ENCODE results near the gene ZFP37. TPM values are rescaled to one million over a fixed set of nuclear protein-coding genes. Genes with fewer than 3 reads are reported as not detected.
"Not testable (repeated sequence)": the region's sequence is repeated elsewhere in the genome, so short reads cannot be mapped to it uniquely, and the experiment has no call there.

Gene ZFP37
- 1 to 10 TPM; 1.7 to 1.9 TPM for total RNA-seq

DNA sequence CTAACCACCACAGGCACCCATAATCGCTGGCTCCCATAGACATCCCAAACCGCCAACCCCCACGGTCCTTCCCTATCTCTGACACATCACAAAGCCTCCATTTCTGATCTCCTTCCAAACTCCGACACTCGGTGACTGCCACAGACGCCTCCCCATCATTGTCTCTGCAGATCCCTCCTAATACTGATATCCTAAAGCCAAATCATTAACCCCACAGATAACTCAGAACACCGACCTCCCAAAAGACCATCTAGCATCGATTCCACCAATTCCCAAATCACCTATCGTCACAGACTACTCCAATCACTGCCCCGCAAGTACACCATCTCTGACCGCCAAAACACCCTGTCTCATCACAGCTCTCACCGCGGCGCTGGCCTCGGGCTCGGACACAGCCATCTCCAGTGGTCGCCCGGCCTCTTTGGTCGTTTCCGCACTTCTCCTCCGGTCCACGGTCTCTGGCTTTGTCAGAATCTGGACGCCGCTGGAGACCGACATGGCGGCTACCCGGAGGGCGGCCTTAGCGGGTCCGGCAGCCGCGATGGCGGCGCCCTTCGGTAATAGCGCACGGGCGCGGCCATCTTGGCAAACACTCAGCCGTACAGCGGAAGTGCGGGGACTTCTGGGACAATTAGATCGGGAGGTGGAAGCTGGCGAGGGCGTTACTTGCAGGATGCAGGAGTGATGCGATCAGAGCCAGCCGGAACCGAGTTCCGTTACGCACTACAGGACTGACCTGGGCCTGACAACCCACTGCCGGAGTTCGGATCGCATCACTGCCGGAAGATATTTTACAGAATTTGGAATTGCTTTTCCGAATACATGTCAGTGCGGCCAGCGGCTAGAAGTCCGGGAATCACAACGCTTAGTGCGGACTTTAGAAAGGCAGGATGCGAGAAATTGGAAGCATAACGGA is at the start of gene ZFP37:
ZFP37 (minus strand) TSS at position 534 of the 916 bp plus-strand sequence; CDS start at position 498, 36 bp downstream.
- peaks cover 7 to 8% of the 10 kb centered on the region in 2 donors for H3K9me3 Mint-ChIP-seq
- peaks cover 12 to 14% of the 10 kb centered on the region in 2 donors for H3K36me3 Mint-ChIP-seq
- ATAC-seq (peak; percentile 95 to 96), DNase-seq (ENCODE audit: low spot score in 2 of 2) (peak; percentile 79 to 80)
- no peak within 1 kb of the TSS for H3K27ac Mint-ChIP-seq

- DNase-seq (ENCODE audit: low spot score in 2 of 2) = not testable (repeated sequence)
These were observed 48.8 kb upstream of the ZFP37 start for GRCh38 chr9:113105345-113105744.

DNA sequence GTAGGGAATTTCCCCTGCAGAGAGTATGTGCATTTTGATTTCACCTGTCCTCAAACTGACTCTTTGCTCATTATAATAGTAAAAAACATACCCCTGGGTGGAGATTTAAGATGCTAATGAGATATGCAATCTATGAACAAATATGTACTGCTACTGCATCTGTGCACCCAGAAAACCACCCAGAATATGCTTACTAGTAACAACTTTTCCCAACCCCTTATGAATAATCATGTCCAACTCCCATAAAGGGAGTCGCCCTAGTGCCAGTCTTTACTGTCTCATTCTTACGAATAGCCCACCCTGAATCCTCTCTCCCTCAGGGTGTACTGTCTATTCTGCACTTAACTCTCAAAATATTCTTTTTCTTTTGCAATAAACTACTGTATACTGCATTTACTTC is 39.0 kb upstream of the ZFP37 start:
- H3K36me3 Mint-ChIP-seq = peaks cover 0 to 5% of the 10 kb centered on the region in 2 donors
- H3K27ac Mint-ChIP-seq = no peak overlapping the region
- DNase-seq (ENCODE audit: low spot score in 2 of 2) (no peak), ATAC-seq (no peak)
- peaks cover 0 to 11% of the 10 kb centered on the region in 2 donors for H3K9me3 Mint-ChIP-seq

More at GRCh38 chr9:113105345-113105744, 48.8 kb upstream of the ZFP37 start:
- H3K27ac Mint-ChIP-seq, H3K36me3 Mint-ChIP-seq, ATAC-seq, H3K9me3 Mint-ChIP-seq: not testable (repeated sequence)

DNA sequence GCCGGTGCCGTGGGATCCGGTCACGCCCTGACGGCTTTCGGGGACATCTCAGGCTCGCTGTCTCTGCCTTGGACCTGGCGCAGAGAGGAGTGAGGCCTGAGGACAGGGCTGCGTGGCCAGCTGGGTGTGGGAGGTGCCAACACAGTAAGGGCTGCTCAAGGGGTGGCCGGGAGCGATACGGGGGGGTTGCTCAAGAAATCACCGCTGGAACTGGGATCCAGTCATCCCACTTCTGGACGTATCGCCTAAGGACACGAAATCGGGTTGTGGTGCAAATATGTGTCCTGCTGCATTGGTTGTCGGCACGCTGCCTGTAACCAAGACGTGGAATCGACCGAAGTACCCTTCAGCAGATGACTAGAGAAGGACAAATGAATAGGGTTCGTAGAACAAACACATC is 33.4 kb upstream of the ZFP37 start:
- not testable (repeated sequence) for H3K9me3 Mint-ChIP-seq, ATAC-seq
- H3K27ac Mint-ChIP-seq = peak overlapping the region in 1 of 2 donors; percentile 61
- H3K36me3 Mint-ChIP-seq = peaks cover 8 to 13% of the 10 kb centered on the region in 2 donors
- DNase-seq (ENCODE audit: low spot score in 2 of 2) = peak in 1 of 2 donors; percentile 17

GRCh38 chr9:113089143-113089505 is 32.6 kb upstream of the ZFP37 start:
- DNase-seq (ENCODE audit: low spot score in 2 of 2); ATAC-seq; H3K9me3 Mint-ChIP-seq: not testable (repeated sequence)
- Mint-ChIP-seq H3K36me3 (peaks cover 8 to 13% of the 10 kb centered on the region in 2 donors), H3K27ac (peak overlapping the region in 1 of 2 donors; percentile 65)

- not testable (repeated sequence) for ATAC-seq, H3K9me3 Mint-ChIP-seq, H3K27ac Mint-ChIP-seq
- H3K36me3 Mint-ChIP-seq = peaks cover 8 to 13% of the 10 kb centered on the region in 2 donors
- peak in 1 of 2 donors; percentile 10 for DNase-seq (ENCODE audit: low spot score in 2 of 2)
These were observed 32.1 kb upstream of the ZFP37 start for GRCh38 chr9:113088456-113089142.

DNA sequence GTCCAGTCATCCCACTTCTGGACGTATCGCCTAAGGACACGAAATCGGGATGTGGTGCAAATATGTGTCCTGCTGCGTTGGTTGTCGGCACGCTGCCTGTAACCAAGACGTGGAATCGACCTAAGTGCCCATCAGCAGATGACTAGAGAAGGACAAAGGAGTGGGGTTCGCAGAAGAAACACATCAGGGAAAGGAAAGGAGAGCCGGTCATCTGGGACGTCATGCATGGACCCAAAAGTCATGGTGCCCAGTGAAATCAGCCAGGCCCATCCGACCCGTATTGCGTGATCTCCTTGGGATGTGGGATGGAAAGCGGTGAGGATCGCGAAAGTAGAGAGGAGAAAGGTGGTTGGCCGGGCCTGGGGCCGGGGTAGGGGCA is 6.4 kb upstream of the ZFP37 start:
- DNase-seq (ENCODE audit: low spot score in 2 of 2) = peak in 1 of 2 donors; percentile 59
- ATAC-seq, H3K27ac Mint-ChIP-seq, H3K9me3 Mint-ChIP-seq: not testable (repeated sequence)
- H3K36me3 Mint-ChIP-seq = peaks cover 12 to 14% of the 10 kb centered on the region in 2 donors

GRCh38 chr9:113062256-113062931 is 5.9 kb upstream of the ZFP37 start:
- peaks cover 12 to 14% of the 10 kb centered on the region in 2 donors for H3K36me3 Mint-ChIP-seq
- not testable (repeated sequence) for H3K9me3 Mint-ChIP-seq; H3K27ac Mint-ChIP-seq; ATAC-seq; DNase-seq (ENCODE audit: low spot score in 2 of 2)

DNA sequence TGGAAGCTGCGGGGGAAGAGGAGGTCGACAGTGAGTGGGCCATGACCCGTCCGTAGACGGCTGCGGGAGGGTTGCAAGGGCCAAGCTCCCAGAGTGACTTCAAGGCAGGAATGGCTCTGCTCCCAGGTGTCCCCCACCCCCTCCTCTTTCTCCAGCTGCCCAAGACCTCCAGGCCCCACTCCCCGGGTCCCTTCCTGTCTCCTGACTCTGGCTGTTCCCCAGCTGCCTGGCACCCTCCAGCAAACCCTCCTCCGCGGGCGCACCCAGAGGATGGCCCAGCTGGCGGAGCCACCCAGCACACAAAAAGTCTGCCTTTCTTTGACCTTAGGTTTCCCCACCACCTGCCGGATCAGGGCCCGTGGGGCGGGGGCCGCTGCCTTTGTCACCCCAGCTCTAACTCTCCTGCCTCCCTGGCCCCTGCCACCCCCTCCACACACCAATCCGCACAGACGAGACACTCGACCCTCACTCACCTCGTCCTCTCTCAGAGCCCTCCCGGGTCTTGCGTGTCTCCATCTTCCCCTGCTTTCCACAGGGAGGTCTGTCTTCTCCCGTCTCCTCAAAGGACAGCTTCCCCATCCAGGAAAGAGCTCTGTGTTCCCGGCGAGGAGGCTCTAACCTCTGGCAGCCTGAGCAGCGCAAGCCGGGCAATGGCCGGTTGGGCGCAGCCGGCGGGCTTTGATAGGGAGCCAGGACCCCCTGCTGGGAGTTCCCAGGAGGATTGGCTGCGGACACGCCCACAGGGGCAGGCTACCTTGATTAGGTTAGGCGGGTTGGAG is 4.7 kb upstream of the ZFP37 start:
- peak in 1 of 2 donors; percentile 67 for DNase-seq (ENCODE audit: low spot score in 2 of 2)
- ATAC-seq, H3K9me3 Mint-ChIP-seq, H3K27ac Mint-ChIP-seq: not testable (repeated sequence)
- H3K36me3 Mint-ChIP-seq = peaks cover 12 to 14% of the 10 kb centered on the region in 2 donors

DNA sequence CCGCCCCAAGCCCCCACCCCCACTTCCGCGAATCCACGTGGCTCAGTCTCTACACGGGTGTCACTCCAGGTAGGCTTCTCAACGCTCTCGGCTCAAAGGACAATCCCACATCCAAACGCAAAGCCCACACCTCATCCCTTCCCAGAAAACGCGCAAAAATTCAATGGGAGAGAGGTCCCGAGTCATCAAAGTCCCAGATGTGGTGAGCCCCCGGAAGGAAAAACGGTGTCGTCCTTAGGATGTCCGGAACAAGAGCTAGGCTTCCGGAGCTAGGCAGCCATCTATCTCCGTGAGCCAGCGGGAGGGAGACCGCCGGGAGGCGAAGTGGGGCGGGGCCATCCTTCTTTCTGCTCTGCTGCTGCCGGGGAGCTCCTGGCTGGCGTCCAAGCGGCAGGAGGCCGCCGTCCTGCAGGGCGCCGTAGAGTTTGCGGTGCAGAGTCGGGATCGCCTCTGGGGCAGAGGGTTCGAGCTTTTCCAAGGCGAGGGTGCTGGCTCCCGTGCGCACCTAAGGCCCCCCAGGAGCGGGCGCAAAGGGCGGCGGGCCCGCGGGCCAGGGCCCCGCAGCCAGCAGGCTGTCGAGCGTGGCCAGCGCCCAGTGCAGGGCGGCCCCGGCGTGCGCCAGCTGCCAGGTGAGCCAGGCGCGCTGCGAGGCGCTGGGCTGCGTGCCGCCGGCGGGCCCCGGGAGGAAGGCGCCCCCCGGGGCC is 3.2 kb upstream of the ZFP37 start:
- not testable (repeated sequence) for H3K9me3 Mint-ChIP-seq, ATAC-seq, H3K27ac Mint-ChIP-seq
- H3K36me3 Mint-ChIP-seq = peaks cover 12 to 14% of the 10 kb centered on the region in 2 donors
- peak in 1 of 2 donors; percentile 60 for DNase-seq (ENCODE audit: low spot score in 2 of 2)

DNA sequence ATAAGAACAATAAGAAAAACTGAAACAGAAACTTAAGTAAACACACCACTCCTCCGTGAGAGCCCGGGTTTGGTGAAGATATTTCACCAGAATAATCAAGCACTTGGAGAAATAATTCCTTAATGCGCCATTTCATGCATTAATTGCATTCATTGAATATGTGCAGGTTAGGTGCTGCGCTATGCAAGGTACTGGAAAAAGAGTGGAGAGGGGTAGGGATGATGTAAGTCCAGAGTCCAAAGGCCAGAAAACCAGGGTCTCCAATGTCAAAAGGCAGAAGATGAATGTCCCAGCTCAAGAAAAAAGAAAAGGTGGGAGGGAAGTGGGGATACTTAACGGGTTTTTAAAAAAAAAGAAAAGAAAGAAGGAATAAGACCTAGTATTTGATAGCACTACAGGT is 669 bp upstream of the ZFP37 start:
- Mint-ChIP-seq H3K36me3 (peaks cover 12 to 14% of the 10 kb centered on the region in 2 donors), H3K27ac (no peak overlapping the region), H3K9me3 (peaks cover 7 to 8% of the 10 kb centered on the region in 2 donors)
- ATAC-seq (peak in 1 of 2 donors; percentile 7), DNase-seq (ENCODE audit: low spot score in 2 of 2) (no peak)

- DNase-seq (ENCODE audit: low spot score in 2 of 2) (no peak), ATAC-seq (no peak)
- H3K9me3 Mint-ChIP-seq = peaks cover 53 to 62% of the 10 kb centered on the region in 2 donors
- H3K27ac Mint-ChIP-seq = no peak overlapping the region
- peaks cover 73 to 80% of the 10 kb centered on the region in 2 donors for H3K36me3 Mint-ChIP-seq
These were observed 13.5 kb downstream of the ZFP37 start for GRCh38 chr9:113042884-113043657.

GRCh38 chr9:113026200-113026599 is 30.3 kb downstream of the ZFP37 start:
- DNase-seq (ENCODE audit: low spot score in 2 of 2) (no peak), ATAC-seq (no peak)
- Mint-ChIP-seq H3K9me3 (peaks cover 35 to 40% of the 10 kb centered on the region in 2 donors), H3K36me3 (peaks cover 18 to 47% of the 10 kb centered on the region in 2 donors), H3K27ac (no peak overlapping the region)

DNA sequence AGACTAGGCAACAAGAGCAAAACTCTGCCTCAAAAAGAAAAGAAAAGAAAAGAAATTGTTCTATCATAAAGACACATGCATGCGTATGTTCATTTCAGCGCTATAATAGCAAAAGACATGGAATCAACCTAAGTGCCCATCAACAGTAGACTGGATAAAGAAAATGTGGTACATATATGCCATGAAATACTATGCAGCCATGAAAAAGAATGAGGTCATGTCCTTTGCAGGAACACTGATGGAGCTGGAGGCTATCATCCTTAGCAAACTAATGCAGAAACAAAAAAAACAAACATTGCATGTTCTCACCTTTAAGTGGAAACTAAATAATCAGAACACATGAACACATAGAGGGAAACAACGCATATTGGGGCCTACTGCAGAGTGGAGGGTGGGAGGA is 38.3 kb downstream of the ZFP37 start:
- DNase-seq (ENCODE audit: low spot score in 2 of 2) (no peak), ATAC-seq (no peak)
- H3K36me3 Mint-ChIP-seq = peaks cover 11 to 16% of the 10 kb centered on the region in 2 donors
- peaks cover 36 to 37% of the 10 kb centered on the region in 2 donors for H3K9me3 Mint-ChIP-seq
- no peak overlapping the region for H3K27ac Mint-ChIP-seq

DNA sequence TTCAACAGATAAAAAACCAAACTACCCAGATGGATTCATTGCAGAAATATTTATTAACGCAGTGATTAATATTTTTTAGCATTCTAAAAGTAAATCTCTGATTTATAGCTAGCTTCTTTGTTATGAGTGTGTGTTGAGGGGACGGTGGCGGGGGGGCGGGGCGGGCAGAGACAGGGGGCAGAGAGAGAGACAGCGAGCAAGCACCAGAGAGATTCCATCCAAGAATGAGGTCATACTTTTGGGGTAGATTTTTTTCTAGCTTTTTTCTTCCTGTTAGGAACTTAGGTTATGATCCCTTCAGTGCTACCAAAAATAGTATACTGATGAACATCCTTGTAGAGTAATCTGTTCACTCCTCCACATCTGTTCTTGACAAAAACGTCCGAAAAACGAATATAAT is 44.0 kb downstream of the ZFP37 start:
- Mint-ChIP-seq H3K36me3 (peaks cover 17 to 19% of the 10 kb centered on the region in 2 donors), H3K9me3 (peaks cover 30 to 37% of the 10 kb centered on the region in 2 donors), H3K27ac (no peak overlapping the region)
- DNase-seq (ENCODE audit: low spot score in 2 of 2) (no peak), ATAC-seq (no peak)

Data from activated naive CD4-positive, alpha-beta T cell treated with anti-CD3 and anti-CD28 coated beads, Interleukin-2, amount 50 U/mL, for 72 hours (primary cell).